GM19193 (cell line): Measurements from ENCODE around the gene GATAD2B.

Source experiments
- POLR2A ChIP-seq: IDR thresholded peaks from 4 replicates; pipeline ENCODE4 v1.6.1; 2011; ENCODE audit not compliant: insufficient read depth, insufficient read length; ENCODE audit errors: extremely low read depth

GATAD2B gene

DNA sequence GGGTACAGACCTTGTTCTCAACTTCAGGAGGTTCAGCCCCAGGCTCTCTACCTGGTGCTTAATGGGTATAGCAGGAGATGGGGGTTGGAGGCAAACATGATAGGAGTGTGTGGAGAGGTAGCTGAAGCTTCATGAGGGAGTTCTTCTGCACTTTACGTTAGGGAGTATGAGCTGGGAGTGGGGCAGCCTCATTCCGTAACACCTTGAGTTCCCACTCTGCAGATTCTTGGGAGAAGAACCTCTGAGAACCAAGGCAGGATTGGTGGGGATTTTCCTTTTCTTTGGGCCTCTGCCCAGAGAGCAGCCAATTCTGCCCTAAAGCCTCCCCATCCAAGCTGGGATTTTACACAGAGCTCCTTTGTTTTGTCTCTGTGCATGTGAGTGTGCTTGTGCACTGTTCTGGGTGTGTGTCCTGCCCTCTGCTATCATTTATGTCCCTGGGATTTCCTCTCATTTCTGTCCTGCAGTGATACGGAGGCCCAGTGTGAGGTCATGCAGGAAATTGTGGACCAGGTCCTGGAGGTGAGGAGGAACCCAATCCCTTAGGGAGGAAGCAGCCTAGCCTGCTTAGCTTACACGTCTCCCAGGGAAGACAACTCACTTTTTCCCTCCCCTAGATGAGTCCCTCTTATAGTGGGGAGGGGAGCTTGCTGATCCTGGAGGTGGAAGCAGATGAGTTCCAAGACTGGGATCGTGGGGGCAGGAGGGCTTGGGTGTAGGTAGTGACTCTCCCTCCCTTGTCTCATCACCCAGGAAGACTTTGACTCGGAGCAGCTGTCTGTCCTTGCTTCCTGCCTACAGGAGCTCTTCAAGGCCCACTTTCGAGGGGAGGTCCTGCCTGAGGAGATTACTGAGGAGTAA is 159.2 kb downstream of the GATAD2B start:
- TF ChIP-seq POLR2A = no peak

- no peak for TF ChIP-seq POLR2A
These were observed 162.3 kb downstream of the GATAD2B start for GRCh38 chr1:153760440-153760839.
